GM23338 (cell line): ENCODE data around the gene PTPA. TPM values are rescaled to one million over a fixed set of nuclear protein-coding genes. Genes with fewer than 3 reads are reported as not detected.

Source experiments
- ATAC-seq: fragments of 200-7000 bp; cut with Tn5 transposase; 3 replicates; pipeline ENCODE4 v1.9.1; 2020
- DNase-seq: peaks from one replicate; pipeline ENCODE4 v3.0.0-alpha.2; 2015; ENCODE audit warnings: low spot score
- H2AFZ ChIP-seq: fragments of 200-600 bp; sonication (generic); 2 replicates; pipeline ENCODE4 v1.8.0; 2016; ENCODE audit warnings: antibody characterized with exemption, mild to moderate bottlenecking, moderate library complexity
- H3F3A ChIP-seq: fragments of 200-600 bp; sonication (generic); replicated peaks from 2 replicates; pipeline ENCODE4 v1.8.0; 2017; ENCODE audit warnings: antibody characterized with exemption, mixed run types, low read depth
- H3K27ac ChIP-seq: fragments of 200-600 bp; sonication (generic); 2 replicates; pipeline ENCODE4 v1.6.1; 2016; ENCODE audit warnings: low read depth
- H3K27me3 ChIP-seq: fragments of 200-600 bp; sonication (generic); 2 replicates; pipeline ENCODE4 v1.8.0; 2016; ENCODE audit warnings: mild to moderate bottlenecking, mixed run types, moderate library complexity; ENCODE audit not compliant: insufficient read depth
- H3K36me3 ChIP-seq: fragments of 200-600 bp; sonication (generic); 2 replicates; pipeline ENCODE4 v1.8.0; 2016; ENCODE audit warnings: mild to moderate bottlenecking; ENCODE audit not compliant: insufficient read depth
- H3K4me1 ChIP-seq: fragments of 200-600 bp; sonication (generic); 2 replicates; pipeline ENCODE4 v1.8.0; 2016; ENCODE audit warnings: mild to moderate bottlenecking, moderate library complexity; ENCODE audit not compliant: insufficient read depth
- H3K4me2 ChIP-seq: fragments of 200-600 bp; sonication (generic); 2 replicates; pipeline ENCODE4 v1.7.1; 2017; ENCODE audit warnings: mixed run types
- H3K4me3 ChIP-seq: fragments of 200-600 bp; sonication (generic); 2 replicates; pipeline ENCODE4 v1.6.1; 2016; ENCODE audit warnings: mixed run types
- H3K79me2 ChIP-seq: fragments of 200-600 bp; sonication (generic); replicated peaks from 2 replicates; pipeline ENCODE4 v1.8.0; 2017; ENCODE audit warnings: mild to moderate bottlenecking; ENCODE audit not compliant: insufficient read depth
- H3K9me2 ChIP-seq: fragments of 200-600 bp; sonication (generic); 2 replicates; pipeline ENCODE4 v1.8.0; 2017; ENCODE audit not compliant: insufficient read depth
- H4K20me1 ChIP-seq: fragments of 200-600 bp; sonication (generic); replicated peaks from 2 replicates; pipeline ENCODE4 v1.8.0; 2017; ENCODE audit warnings: mild to moderate bottlenecking; ENCODE audit not compliant: insufficient read depth
- H3K27ac Mint-ChIP-seq: 2 replicates; pipeline ENCODE4 v1.8.0; 2020; ENCODE audit warnings: inconsistent platforms, mild to moderate bottlenecking, moderate library complexity, mixed read lengths
- H3K27me3 Mint-ChIP-seq: 3 replicates; pipeline ENCODE4 v1.8.0; 2022; ENCODE audit warnings: low read depth, mild to moderate bottlenecking, moderate library complexity, mixed read lengths, inconsistent platforms; ENCODE audit not compliant: insufficient read depth, poor library complexity
- H3K36me3 Mint-ChIP-seq: 3 replicates; pipeline ENCODE4 v1.8.0; 2021; ENCODE audit warnings: low read depth, mild to moderate bottlenecking, inconsistent platforms, moderate library complexity, mixed read lengths
- H3K4me1 Mint-ChIP-seq: 3 replicates; pipeline ENCODE4 v1.8.0; 2020; ENCODE audit warnings: mild to moderate bottlenecking, inconsistent platforms, mixed read lengths
- H3K4me3 Mint-ChIP-seq: 3 replicates; pipeline ENCODE4 v1.8.0; 2021; ENCODE audit warnings: moderate library complexity, mild to moderate bottlenecking, inconsistent platforms, mixed read lengths
- H3K9me3 Mint-ChIP-seq: 3 replicates; pipeline ENCODE4 v1.8.0; 2020; ENCODE audit warnings: moderate library complexity, mild to moderate bottlenecking, inconsistent platforms, mixed read lengths
- CREB1 ChIP-seq: fragments of 250-450 bp; sonication (Bioruptor Pico); IDR thresholded peaks from 2 replicates; pipeline ENCODE4 v1.5.0; 2020; ENCODE audit warnings: low read depth, mild to moderate bottlenecking, moderate library complexity
- ETS1 ChIP-seq: IDR thresholded peaks from 2 replicates; pipeline ENCODE4 v1.6.1; 2016; ENCODE audit warnings: antibody characterized with exemption
- EZH2 ChIP-seq: fragments of 200-600 bp; sonication (generic); IDR thresholded peaks from one replicate; pipeline ENCODE4 v1.8.0; 2017; ENCODE audit warnings: antibody characterized with exemption, mild to moderate bottlenecking, low read depth; ENCODE audit not compliant: unreplicated experiment
- NANOG ChIP-seq: IDR thresholded peaks from 2 replicates; pipeline ENCODE4 v1.6.1; 2016; ENCODE audit warnings: antibody characterized with exemption, borderline replicate concordance
- STAT1 ChIP-seq: IDR thresholded peaks from one replicate; pipeline ENCODE4 v1.6.1; 2016; ENCODE audit warnings: antibody characterized with exemption; ENCODE audit not compliant: unreplicated experiment
- ZNF114 ChIP-seq: fragments of 250-450 bp; sonication (Bioruptor Pico); IDR thresholded peaks from 2 replicates; pipeline ENCODE4 v1.5.0; 2020; ENCODE audit warnings: mild to moderate bottlenecking, moderate library complexity
- polyA plus RNA-seq: library from polyadenylated mRNA; unstranded; fragments of >200 nt; fragmentation: Nextera tagmentation; extraction: Ambion mirVana; gene quantifications from 2 replicates; pipeline ENCODE4 v1.2.1, GENCODE V29; 2016
- total RNA-seq: library from RNA; depleted of rRNA; stranded (reverse); fragments of >200 nt; shearing (Covaris generic); gene quantifications from 2 replicates; pipeline ENCODE4 v1.2.3, GENCODE V29; 2014
- TF ChIP-seq, protein P1 (sequence below), 2 experiments: fragments of 200-600 bp in 1 of 2; sonication (generic) in 1 of 2; conservative IDR thresholded peaks; 2 replicates each; pipeline versions ENCODE4 v1.5.1 to v1.6.1; 2016 to 2017; ENCODE audit warnings: antibody characterized with exemption in 2 of 2, low read depth in 2 of 2, mild to moderate bottlenecking in 2 of 2, moderate library complexity in 1 of 2

PTPA gene
- total and polyA plus RNA-seq, 2 experiments from 2014 or later = 53.9 to 122 TPM

- DNase-seq (peak; percentile 88), ATAC-seq (peak; percentile 25)
- Histone ChIP-seq H3K9me2 (no peaks in the 10 kb centered on the region), H3K27ac (peak overlapping the region; percentile 91), H3K4me2 (peak overlapping the region; percentile 72), H3K27me3 (no peaks in the 10 kb centered on the region), H3K4me3 (peak overlapping the region; percentile 39), H2AFZ (no peak overlapping the region), H3K36me3 (peaks cover 6% of the 10 kb centered on the region), H3K4me1 (peaks cover 59% of the 10 kb centered on the region), H3K79me2 (peaks cover 8% of the 10 kb centered on the region), H4K20me1 (peaks cover 9% of the 10 kb centered on the region), H3F3A (peaks cover 3% of the 10 kb centered on the region)
- Mint-ChIP-seq H3K27me3 (peaks cover 39% of the 10 kb centered on the region), H3K36me3 (peaks cover 34% of the 10 kb centered on the region), H3K4me3 (peak overlapping the region; percentile 49), H3K9me3 (no peaks in the 10 kb centered on the region), H3K4me1 (peaks cover 80% of the 10 kb centered on the region), H3K27ac (peak overlapping the region; percentile 89)
- TF ChIP-seq, protein P1, sequence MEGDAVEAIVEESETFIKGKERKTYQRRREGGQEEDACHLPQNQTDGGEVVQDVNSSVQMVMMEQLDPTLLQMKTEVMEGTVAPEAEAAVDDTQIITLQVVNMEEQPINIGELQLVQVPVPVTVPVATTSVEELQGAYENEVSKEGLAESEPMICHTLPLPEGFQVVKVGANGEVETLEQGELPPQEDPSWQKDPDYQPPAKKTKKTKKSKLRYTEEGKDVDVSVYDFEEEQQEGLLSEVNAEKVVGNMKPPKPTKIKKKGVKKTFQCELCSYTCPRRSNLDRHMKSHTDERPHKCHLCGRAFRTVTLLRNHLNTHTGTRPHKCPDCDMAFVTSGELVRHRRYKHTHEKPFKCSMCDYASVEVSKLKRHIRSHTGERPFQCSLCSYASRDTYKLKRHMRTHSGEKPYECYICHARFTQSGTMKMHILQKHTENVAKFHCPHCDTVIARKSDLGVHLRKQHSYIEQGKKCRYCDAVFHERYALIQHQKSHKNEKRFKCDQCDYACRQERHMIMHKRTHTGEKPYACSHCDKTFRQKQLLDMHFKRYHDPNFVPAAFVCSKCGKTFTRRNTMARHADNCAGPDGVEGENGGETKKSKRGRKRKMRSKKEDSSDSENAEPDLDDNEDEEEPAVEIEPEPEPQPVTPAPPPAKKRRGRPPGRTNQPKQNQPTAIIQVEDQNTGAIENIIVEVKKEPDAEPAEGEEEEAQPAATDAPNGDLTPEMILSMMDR (conservative IDR thresholded peaks at IDR 0.05; ENCODE audit: low read depth in 2 of 2) = peak; percentile 92 to 94
- TF ChIP-seq EZH2 (no peak), ETS1 (peak; percentile 55; the same call in 1 of the 2 replicates)
Measured at GRCh38 chr9:129143031-129143927, 32.1 kb downstream of the PTPA start.

- Histone ChIP-seq H3K4me2 (peak overlapping the region; percentile 38; the same call in 1 of the 2 replicates), H3K4me3 (no peak overlapping the region), H3F3A (no peaks in the 10 kb centered on the region; the same call in 1 of the 2 replicates), H3K9me2 (no peaks in the 10 kb centered on the region), H3K4me1 (peaks cover 52% of the 10 kb centered on the region), H2AFZ (no peak overlapping the region), H3K79me2 (peaks cover 8% of the 10 kb centered on the region), H4K20me1 (peaks cover 9% of the 10 kb centered on the region), H3K27me3 (no peaks in the 10 kb centered on the region), H3K36me3 (peaks cover 6% of the 10 kb centered on the region), H3K27ac (peak overlapping the region; percentile 78)
- no peaks in the 10 kb centered on the region for H3K9me3 Mint-ChIP-seq
- peaks cover 28% of the 10 kb centered on the region for H3K27me3 Mint-ChIP-seq
- ATAC-seq (no peak), DNase-seq (no peak)
- peaks cover 63% of the 10 kb centered on the region for H3K4me1 Mint-ChIP-seq
- no peak overlapping the region for H3K4me3 Mint-ChIP-seq
- H3K27ac Mint-ChIP-seq = 0 out of 2 replicates have a peak overlapping the region, but pooled peaks have one; percentile 72
- H3K36me3 Mint-ChIP-seq = peaks cover 35% of the 10 kb centered on the region
- TF ChIP-seq NANOG (no peak), CREB1 (CRISPR knock-in tag) (no peak), ZNF114 (CRISPR knock-in tag) (no peak), STAT1 (no peak), ETS1 (no peak)
Measured at GRCh38 chr9:129145316-129145715, 34.1 kb downstream of the PTPA start.
